Measurements from ENCODE around the gene NPAP1.
"Not testable (repeated sequence)": the region's sequence is repeated elsewhere in the genome, so short reads cannot be mapped to it uniquely, and the experiment has no call there.

NPAP1 gene, protein sequence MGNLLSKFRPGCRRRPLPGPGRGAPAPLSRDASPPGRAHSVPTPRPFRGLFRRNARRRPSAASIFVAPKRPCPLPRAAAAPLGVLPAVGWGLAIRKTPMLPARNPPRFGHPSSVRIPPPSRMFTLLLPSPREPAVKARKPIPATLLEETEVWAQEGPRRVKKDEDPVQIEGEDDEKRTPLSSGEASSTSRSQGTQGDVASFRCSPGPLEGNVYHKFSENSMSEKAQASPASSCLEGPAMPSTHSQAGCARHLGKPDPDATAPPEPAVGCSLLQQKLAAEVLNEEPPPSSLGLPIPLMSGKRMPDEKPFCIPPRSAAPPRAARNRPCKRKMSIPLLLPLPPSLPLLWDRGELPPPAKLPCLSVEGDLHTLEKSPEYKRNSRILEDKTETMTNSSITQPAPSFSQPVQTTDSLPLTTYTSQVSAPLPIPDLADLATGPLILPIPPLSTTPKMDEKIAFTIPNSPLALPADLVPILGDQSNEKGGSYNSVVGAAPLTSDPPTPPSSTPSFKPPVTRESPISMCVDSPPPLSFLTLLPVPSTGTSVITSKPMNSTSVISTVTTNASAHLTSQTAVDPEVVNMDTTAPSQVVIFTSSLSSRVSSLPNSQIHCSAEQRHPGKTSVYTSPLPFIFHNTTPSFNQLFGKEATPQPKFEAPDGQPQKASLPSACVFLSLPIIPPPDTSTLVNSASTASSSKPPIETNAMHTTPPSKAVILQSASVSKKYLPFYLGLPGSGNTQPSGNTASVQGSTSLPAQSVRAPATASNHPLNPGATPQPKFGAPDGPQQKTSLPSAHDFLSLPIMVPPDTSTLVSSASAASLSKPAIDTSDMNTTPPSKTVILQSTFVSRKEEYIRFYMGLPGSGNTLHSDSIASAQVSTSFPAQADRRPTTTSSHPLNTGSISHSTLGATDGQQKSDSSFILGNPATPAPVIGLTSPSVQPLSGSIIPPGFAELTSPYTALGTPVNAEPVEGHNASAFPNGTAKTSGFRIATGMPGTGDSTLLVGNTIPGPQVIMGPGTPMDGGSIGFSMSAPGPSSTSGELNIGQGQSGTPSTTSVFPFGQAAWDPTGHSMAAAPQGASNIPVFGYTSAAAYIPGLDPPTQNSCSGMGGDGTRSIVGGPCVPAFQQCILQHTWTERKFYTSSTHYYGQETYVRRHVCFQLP

GRCh38 chr15:24675332-24676144 lies at the start of gene NPAP1:
Gene NPAP1 (plus strand): TSS chr15:24675775. CDS start chr15:24675868, 93 bp downstream.
- DNase-seq, result no peak

- no peak for DNase-seq
Measured at GRCh38 chr15:24627443-24627842, 48.1 kb upstream of the NPAP1 start.

DNA sequence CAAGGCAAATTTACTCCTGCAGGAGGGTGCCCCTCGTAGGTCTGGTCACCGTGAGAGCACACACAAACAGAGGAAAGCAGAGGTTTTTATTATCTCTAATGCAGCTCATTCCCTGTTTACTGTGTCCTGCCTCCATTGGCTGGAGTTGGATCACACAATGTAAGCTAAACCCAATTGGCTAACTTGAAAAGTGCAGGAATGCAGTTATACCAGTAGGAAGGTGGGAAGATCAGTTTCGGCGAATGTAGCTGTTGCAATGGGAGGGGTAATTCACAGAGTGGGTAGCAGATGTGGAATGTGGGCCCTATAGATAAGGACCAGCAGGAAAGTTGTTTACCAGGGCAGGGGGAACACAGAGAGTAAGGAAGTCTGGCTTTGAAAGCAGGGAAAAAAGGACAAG lies 42.5 kb upstream of the NPAP1 start:
- no peak for DNase-seq

GRCh38 chr15:24639412-24639811 lies 36.2 kb upstream of the NPAP1 start:
- DNase-seq, result not testable (repeated sequence)

DNA sequence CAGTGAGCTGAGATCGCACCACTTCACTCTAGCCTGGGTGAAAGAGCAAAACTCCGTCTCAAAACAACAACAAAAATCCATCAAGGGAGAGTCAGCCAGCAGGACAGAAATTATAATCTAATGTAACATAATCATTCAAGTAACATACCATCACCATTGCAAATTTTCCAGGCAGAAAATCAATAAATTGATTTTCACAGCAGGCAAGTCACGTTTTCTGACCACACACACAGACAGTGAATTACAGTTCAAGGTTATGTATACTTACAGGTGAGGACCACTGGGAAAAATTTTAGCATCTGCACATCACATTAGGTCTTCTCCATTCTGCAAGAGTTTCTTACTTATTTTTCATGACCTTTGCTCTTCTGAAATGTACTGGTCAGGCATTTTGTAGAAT lies 29.9 kb upstream of the NPAP1 start:
- no peak for DNase-seq

DNA sequence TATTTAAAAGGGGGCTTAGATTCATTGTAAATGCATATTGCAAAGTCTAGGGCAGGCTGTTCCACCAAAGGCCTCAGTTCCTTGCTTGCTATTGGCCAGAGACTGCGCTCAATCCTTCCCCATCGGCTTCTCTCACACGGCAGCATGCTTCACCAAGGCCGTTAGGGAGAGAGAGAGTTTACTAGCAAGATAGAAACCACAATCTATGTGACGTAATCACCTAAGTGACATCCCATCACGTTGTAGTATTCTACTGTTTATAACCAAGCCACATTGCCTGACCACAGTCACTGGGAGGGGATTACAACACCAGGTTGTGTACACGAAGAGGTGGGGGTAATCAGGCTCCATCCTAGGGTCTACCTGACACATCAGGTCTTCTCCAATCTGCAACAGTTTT lies 16.0 kb upstream of the NPAP1 start:
- no peak for DNase-seq

GRCh38 chr15:24662991-24663390 lies 12.6 kb upstream of the NPAP1 start:
- DNase-seq, result no peak

DNA sequence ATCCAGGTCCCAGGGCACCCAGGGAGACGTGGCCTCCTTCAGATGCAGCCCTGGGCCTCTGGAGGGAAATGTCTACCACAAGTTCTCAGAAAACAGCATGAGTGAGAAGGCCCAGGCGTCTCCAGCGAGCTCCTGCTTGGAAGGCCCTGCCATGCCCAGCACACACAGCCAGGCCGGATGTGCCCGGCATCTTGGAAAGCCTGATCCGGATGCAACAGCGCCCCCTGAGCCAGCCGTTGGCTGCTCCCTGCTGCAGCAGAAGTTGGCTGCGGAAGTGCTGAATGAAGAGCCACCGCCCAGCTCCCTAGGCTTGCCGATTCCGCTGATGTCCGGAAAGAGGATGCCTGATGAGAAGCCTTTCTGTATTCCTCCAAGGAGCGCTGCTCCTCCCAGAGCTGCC lies 856 bp downstream of the NPAP1 start:
- no peak for DNase-seq

GRCh38 chr15:24678485-24678884 lies 2.9 kb downstream of the NPAP1 start:
- no peak for DNase-seq

DNA sequence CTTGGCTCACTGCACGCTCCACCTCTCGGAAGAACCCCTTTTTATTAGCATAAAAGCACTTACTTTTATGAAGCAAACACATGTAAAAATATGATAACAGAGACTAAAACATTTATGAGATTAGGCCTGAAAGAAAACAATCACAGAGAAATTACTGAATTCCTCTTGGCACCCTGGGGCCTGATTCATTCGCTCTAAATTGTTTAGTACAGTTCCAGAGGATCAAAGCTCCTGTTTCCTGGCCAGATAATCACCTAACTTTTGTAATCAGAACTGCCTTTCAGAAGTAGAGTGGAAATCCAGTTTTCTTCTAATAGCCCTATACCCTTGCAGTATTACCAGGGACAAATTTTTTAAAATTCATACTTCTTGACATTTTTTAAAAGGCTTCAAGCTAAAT lies 6.4 kb downstream of the NPAP1 start:
- no peak for DNase-seq

- not testable (repeated sequence) for DNase-seq
Measured at GRCh38 chr15:24682905-24683304, 7.3 kb downstream of the NPAP1 start.

DNA sequence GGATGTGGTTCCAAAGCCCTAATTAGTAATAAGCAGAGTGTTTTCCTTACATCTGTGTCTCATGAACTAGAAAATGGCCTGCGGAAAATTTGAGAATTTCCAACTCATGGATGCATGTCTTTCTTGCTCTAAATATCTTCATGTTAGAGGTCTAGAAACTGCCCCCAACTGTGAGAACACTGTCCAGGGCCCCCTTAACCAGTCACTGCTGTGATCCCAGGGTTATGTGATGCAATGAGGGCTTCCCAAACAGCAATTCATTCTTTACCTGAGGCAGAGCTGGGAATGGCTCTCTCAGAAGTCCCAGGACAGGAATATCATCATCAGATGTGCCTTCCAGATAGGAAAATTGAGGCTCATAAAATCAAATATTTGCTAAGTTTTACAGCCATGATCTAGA lies 8.2 kb downstream of the NPAP1 start:
- no peak for DNase-seq

- no peak for DNase-seq
Measured at GRCh38 chr15:24684313-24684712, 8.7 kb downstream of the NPAP1 start.

GRCh38 chr15:24696201-24696600 lies 20.6 kb downstream of the NPAP1 start:
- no peak for DNase-seq

GRCh38 chr15:24696842-24697241 lies 21.3 kb downstream of the NPAP1 start:
- DNase-seq, result no peak

DNA sequence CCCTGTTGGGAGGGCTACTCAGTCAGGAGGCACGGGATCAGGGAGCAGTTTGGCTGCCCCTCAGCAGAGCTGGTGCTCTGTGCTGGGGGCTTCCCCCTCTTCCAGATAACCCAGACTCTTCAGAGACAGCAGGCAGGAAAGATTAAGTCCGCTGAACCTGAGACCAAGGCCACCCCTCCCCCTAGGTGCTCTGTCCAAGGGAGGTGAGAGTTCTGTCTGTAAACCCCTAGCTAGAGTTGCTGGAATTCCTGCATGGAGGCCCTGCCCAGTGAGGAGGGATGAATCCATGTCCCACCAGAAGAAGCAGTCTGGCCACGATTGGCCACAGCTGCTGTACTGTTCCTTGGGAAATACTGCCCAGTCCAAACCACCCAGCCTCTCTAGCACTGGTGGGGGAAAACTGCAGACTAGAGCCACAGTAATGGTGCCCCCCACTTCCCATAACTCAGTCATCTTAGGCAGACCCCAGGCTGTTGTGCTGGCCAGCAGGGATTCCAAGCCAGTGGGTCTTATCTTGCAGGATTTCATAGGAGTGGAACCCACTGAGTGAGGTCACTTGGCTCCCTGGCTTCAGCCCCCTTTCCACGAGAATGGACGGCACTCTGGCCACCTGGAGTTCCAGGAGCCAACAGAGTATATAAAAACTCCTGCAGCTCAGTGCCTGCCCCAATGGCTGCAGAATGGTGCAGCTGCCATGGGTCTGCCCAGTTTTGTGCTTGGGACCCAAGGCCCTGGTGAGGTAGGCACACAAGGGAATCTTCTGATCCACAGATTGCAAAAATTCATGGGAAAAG lies 42.9 kb downstream of the NPAP1 start:
- DNase-seq, result no peak

DNA sequence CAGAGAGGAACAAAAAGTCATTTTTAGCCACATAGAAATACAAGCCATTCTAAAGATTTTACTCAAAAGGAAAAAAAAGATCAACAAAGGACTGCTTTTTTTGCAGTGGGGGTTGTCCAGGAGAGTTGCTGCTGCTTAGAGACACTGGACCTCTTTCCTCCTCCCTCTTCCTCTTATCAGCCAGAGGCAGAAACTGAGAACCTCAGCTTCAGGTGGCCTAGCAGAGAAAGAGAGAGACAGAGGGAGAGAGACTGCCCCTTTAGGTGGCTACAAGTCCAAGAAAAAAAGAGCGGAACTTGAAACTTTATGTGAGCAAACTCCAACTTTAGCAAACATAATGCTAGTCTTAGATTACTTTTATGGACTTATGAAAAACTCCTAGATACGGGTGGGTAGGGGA lies 54.2 kb downstream of the NPAP1 start:
- no peak for DNase-seq
